KBM-7 (cell line): ENCODE measurements around the gene RENBP.

Experiments used
- DNase-seq: peaks from one replicate; pipeline ENCODE4 v3.0.0-alpha.2; 2015
- in situ Hi-C: fragments of 300-500 bp; cut with MboI; formaldehyde crosslinking; loops from 2 replicates; pipeline ENCODE4 v1.14.3; 2020; ENCODE audit warnings: low sequenced_read_pairs, low pct_unique_long_range_greater_than_20kb, mixed read lengths

Gene RENBP

DNA sequence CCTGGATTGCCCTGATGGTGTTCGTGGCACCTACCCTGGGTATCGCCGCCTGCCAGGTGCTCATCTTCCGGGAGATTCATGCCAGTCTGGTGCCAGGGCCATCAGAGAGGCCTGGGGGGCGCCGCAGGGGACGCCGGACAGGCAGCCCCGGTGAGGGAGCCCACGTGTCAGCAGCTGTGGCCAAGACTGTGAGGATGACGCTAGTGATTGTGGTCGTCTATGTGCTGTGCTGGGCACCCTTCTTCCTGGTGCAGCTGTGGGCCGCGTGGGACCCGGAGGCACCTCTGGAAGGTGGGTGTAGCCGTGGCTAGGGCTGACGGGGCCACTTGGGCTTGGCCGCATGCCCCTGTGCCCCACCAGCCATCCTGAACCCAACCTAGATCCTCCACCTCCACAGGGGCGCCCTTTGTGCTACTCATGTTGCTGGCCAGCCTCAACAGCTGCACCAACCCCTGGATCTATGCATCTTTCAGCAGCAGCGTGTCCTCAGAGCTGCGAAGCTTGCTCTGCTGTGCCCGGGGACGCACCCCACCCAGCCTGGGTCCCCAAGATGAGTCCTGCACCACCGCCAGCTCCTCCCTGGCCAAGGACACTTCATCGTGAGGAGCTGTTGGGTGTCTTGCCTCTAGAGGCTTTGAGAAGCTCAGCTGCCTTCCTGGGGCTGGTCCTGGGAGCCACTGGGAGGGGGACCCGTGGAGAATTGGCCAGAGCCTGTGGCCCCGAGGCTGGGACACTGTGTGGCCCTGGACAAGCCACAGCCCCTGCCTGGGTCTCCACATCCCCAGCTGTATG is 38.1 kb downstream of the RENBP start:
- in situ Hi-C loops = no loop called here
- no peak for DNase-seq

DNA sequence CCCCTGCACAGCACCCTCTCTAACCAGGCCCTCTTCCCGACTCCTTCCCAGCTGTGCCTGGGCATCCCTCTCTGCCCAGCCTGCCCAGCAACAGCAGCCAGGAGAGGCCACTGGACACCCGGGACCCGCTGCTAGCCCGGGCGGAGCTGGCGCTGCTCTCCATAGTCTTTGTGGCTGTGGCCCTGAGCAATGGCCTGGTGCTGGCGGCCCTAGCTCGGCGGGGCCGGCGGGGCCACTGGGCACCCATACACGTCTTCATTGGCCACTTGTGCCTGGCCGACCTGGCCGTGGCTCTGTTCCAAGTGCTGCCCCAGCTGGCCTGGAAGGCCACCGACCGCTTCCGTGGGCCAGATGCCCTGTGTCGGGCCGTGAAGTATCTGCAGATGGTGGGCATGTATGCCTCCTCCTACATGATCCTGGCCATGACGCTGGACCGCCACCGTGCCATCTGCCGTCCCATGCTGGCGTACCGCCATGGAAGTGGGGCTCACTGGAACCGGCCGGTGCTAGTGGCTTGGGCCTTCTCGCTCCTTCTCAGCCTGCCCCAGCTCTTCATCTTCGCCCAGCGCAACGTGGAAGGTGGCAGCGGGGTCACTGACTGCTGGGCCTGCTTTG is 38.9 kb downstream of the RENBP start:
- in situ Hi-C loops = no loop called here
- no peak for DNase-seq

DNA sequence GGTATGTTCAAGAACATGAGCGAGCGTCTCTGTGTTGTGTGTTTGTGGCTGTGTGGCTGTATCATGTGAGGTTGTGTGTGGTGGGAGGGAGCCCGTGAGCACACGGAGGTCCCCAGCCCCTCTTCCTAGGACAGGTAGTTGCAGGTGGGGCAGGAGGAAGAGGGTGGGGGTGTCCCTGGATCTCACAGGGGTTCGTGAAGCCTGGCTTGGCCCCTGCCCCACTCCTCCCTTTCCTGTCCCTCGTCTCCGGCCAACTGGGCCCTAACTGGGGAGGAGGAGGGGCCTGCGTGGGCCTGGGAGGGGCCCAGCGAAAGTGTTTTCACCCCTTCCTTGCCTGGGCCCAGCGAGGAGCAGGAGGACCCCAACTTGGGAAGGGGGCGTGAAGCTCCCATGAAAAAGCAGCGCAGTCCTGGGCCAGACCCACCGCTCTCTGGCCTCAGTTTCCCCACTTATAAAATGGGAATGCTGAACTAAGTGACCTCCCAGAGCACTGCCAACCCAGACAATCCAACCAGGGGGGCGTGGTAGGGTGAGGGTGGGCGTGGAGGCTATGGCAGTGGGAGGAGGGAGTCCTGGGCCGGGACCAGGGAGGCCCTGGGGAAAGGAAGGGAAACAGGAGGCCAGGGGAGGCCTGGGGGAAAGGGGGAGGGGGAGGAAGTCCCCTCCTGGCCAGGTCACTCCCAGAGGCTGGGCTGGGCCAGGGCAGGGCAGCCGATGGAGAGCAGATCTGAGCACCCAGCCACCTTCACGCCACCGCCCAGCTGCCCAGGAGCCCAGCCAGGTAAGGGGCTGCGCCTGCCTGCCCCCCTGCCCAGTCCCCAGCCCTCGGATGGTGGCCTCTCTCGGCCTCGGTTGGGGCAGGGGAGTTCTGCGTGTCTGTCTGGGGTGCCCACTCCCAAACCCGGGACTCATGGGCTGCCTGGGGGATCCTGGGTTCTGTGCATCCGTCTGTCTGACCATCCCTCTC is 40.2 kb downstream of the RENBP start, which contains the start of gene AVPR2:
Gene AVPR2 (plus strand): TSS at position 683 of the 967 bp plus-strand sequence. CDS start 473 bp downstream, outside the sequence.
- DNase-seq = peak; percentile 32
- in situ Hi-C loops = no loop called here

DNA sequence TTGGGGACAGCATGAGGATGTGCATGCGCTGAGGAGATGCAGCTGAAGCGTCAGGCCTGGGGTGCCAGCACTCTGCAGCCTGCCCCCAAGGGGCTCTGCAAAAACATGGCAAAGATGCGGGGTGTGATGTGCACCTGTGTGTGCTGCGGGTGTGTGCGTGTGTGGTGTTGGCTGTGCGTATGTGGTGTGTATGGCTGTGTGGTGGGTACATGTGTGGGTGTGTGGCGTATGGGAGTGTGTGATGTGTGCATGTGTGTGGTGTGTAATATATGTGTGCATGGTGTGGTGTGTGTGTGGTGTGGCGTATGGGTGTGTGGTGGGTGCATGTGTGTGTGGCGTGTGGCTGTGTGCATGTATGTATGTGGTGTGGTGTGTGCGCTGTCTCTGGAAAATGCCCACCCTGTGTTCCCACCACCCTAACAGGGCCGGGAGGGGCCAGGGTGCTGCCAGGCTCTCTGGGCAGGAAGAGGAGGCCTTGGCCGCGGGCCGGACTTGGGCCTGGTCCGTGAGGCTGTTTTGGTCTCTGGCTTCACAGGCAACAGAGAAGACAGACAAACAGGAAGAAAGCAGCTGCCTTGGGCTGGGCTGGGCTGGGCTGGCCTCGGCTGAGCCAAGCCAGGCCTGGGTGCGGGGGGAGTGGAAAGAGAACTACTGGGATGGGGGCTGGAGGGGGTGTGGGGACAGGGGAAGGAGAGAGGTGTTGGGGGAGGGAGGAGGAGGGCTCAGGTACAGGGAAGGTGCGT is 41.0 kb downstream of the RENBP start:
- in situ Hi-C loops = no loop called here
- peak; percentile 53 for DNase-seq

DNA sequence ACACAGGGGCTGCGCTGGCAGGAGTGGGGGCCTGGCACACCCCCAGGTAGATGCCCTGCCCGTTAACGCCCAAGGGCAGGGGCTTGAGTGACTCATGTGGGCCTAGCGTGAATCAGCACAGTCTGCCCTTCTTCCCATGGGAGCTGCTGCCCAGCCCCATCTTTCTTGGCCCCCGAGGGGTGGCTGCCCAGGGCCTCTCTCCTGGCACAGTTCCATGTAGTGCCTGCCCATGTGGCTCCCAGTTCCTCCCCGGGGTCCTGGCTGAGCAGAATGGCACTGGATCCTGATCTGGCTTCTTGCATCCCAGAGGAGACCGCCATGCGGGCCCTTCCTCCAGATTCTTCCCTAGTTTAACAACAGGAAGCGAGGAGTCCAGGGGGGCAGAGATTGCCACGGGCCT is 42.1 kb downstream of the RENBP start:
- DNase-seq = no peak
- in situ Hi-C loops = no loop called here

DNA sequence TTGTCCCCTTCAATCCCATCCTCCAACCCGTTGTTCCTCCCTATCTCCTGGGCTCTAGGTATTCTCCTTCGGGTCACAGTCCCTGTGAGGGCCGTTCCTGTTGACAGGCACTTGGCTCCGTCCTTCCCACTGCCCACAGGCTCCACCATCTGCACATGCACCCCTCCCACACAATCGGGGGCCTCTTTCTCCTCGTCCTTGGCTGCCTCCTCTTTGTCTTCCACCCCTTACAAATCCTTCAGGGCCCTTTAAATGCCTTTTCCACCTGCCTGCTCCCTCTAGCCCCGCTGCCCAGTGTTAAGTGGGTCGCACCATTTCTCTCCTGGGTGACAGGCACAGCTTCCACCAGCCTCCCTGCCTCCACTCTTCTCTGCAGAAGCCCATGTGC is 42.7 kb downstream of the RENBP start:
- in situ Hi-C loops = no loop called here
- peak; percentile 46 for DNase-seq

DNA sequence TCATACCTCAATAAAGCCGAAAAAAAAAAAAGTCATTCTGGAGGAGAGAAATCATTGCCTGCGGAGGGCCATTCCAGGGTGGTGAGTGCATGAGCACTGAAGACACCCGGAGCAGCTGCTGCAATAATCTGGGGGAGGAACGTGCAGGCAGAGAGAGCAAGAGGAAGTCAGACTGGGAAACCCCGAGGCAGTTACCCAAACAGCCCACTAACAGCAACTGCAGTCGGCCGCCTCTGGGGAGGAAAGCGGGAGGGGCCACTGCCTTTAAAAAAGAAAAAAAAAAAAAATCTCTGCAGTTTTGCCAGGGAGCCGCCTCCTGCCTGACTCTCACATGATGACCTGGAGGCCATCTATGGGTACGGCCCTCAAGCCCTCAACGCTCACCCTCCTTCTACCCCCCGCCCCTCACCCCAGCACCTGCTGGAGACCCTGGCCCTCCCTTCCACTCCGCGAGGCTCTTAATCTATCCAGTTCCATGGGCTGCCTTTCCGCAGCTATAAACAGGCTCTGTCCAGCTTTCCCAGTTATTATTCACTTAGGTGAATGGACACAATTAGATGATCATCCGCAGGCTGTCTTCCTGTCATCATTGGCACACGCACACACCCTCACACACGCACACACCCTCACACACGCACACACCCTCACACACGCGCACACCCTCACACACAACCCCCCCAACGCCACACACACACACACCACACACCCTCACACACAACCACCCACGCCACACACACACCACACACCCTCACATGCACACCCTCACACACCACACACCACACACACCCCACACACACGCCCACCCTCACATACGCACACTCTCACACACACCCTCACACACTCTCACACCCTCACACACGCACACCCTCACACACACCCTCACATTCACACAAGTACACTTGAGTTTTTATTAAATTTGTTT is 43.4 kb downstream of the RENBP start:
- peak; percentile 97 for DNase-seq
- in situ Hi-C loops = no loop called here

DNA sequence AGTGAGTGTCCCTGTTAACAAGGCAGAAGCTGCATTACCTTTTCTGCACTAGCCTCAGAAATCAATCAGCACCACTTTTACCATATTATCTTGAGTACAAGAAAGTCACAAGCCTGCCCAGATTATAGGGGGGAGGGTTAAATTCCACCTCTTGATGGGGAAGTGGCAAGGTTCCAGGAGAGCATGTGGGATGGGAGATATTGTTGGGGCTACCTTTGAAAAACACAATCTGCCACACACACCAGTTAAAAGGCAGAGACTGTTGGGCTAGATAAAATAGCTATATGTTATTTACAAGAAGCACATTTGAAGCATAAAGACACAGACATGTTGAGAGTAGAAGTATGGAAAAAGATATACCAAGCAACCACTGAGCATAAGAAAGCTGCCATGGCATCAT is 46.5 kb downstream of the RENBP start:
- no peak for DNase-seq
- in situ Hi-C loops = no loop called here

DNA sequence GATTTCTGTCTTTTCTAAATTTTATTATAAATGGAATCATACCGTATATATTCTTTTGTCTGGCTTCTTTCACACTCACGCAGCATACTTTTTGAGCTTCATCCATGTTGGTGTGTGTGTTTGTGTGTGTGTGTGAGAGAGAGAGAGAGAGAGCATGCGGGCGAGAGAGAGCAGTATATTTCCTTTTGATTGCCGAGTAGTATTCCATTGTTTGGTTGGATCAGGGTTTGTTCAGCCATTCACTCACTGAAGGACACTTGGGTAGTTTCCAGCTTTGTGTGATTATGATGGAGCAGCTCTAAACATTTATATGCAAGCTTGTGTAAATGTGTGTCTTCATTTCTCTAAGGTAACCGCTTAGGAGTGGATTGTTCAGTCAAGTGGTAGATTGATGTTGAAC is 55.3 kb downstream of the RENBP start:
- in situ Hi-C loops = no loop called here

DNA sequence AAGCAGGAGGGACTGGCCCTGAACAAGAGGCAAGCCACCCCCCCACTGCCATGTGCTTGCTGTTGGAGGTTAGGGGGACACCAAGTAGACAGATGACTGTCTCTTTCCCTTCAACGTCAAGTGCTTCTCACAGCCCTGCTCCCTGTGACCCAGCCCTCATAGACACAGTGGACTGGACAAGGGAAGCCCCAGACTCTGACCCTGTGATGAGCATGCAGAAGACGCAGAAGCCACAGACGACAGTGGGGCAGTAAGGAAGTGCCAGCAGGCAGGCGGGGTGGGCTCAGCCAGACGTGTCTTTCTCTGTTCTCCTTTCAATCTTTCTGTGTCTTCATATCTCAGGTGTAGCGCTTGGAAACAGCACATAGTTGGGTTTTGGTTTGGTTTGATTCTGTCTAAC is 56.1 kb downstream of the RENBP start:
- no peak for DNase-seq
- in situ Hi-C loops = no loop called here

More for the DNA sequence above, 55.3 kb downstream of the RENBP start:
- no peak for DNase-seq

DNA sequence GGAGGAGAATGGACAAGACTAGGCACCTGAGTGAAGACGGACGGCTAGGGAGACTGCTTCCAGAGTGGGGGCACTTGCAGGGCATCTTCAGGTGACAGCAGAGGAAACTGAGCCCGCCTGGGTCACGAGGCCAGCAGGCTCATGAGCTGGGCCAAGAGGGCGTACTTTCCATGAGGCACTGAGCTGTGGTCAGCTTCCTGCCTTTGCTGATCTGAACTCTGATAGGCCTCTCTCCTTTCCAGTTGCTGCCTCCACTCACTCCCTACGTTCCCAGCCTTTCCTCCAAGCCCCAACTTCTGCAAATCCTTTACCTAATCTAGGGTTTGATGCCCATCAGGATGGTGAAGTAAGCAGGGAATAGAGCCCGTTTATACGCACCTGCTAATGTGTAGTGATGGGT is 57.1 kb downstream of the RENBP start:
- in situ Hi-C loops = no loop called here
- DNase-seq = no peak

DNA sequence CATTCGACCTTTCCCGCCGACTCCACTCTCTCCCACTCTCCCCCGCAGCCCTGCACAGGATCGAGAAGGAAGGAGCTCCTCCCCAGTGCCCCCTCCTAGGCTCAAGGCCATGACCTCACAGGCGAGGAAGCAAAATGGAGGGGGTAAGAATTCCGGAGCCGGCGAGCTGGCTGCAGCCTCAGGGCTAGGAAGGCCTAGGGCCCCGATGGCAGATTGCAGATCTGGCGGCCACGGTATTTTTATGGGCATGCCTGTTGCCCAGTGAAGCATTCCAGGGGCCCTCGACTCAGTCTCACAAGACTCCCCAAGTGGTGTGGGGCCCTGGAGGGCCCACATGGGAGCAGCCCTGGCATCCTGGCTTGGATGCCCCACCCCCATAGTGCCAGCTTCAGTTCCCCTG is 57.5 kb downstream of the RENBP start:
- in situ Hi-C loops = no loop called here
- DNase-seq = no peak

DNA sequence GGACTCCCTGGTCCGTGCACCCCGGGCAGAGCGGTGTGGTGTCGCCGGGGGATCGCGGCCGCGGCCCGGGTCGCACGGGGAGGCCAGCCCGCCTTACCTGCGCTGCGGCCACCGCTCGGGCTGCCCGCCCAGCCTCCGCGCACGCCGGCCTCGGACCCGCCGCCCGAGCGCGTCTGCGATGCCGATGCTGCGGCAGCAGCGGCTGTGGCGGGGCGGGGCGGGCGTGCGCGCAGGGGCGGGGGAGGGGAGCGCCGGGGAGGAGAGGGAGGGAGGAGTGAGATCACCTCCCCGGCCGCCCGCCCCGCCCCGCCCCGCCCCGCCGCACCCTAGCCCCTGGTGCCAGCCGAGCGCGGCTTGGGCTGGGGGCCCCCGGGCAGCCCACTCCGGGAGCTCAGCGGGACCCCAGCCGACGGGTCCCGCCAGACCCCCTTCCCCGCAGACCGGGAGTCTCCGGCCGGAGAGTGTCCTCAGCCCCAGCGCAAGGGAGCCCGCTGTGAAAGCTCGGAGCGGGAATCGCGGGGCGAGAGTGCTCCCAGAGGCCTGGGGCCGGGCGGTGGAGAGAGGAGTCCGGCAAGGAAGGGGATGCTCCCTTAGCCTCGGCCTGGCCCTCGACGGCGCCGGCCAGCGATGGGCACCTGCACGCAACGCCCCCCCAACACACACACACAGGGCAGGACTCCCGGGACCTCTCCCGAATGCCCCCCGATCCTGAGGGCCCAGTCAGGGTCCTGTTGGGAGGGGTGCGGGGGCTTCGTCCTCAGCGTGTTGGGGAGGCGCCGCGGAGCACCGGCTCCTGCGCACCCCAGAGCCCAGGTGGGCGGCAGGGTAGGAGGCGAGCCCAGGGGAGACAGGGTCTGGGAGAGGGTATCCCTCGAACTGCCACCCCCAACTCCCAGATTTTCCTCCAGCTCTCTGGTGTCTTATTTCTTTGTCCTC is 58.2 kb downstream of the RENBP start, which contains the start of gene L1CAM:
Gene L1CAM (minus strand): TSS at position 206 of the 936 bp plus-strand sequence. CDS start 10,337 bp downstream, outside the sequence.
- DNase-seq = no peak
- in situ Hi-C loops = no loop called here
